H1 (cell line): ENCODE results near the gene ARID3B. TPM values are rescaled to one million over a fixed set of nuclear protein-coding genes. Genes with fewer than 3 reads are reported as not detected.

Experiments
- CTCF ChIA-PET: fragments of 300-600 bp; sonication (Branson Sonifier 250); formaldehyde crosslinking; loops from one replicate; lab custom pipeline; 2021; ENCODE audit not compliant: partially characterized antibody; lab: Charles Lee
- POLR2A ChIA-PET: fragments of 300-600 bp; sonication (Branson Sonifier 250); formaldehyde crosslinking; loops from one replicate; lab custom pipeline; 2021; ENCODE audit warnings: inconsistent platforms; ENCODE audit not compliant: partially characterized antibody; lab: Charles Lee
- DNase-seq, 2 experiments: peaks; one replicate each; pipeline versions ENCODE4 v3.0.0 to v3.0.0-alpha.2; 2010 to 2022; ENCODE audit warnings: low spot score in 2 of 2, low read depth in 1 of 2, mixed read lengths in 1 of 2
- FAIRE-seq: peaks from 2 replicates; lab custom pipeline; 2011; peaks lifted over from hg19 to GRCh38; lab: Jason Lieb, UNC
- H2AFZ ChIP-seq: 2 replicates; pipeline ENCODE4 v1.8.1; 2012; ENCODE audit warnings: low read length, inconsistent platforms
- H2AK5ac ChIP-seq: 2 replicates; pipeline ENCODE4 v1.6.1; 2013; ENCODE audit warnings: low read depth, low read length
- H2BK120ac ChIP-seq: replicated peaks from 2 replicates; pipeline ENCODE3; 2013; ENCODE audit warnings: low read depth, low read length, inconsistent platforms
- H2BK12ac ChIP-seq: 2 replicates; pipeline ENCODE4 v1.6.1; 2013; ENCODE audit warnings: low read depth, low read length
- H2BK15ac ChIP-seq: 2 replicates; pipeline ENCODE4 v1.6.1; 2013; ENCODE audit warnings: low read length
- H2BK20ac ChIP-seq: 2 replicates; pipeline ENCODE4 v1.6.1; 2013; ENCODE audit warnings: low read length
- H2BK5ac ChIP-seq: 2 replicates; pipeline ENCODE4 v1.6.1; 2013; ENCODE audit warnings: low read depth, low read length
- H3K14ac ChIP-seq: 2 replicates; pipeline ENCODE4 v1.6.1; 2013; ENCODE audit warnings: inconsistent platforms; ENCODE audit not compliant: insufficient read length
- H3K18ac ChIP-seq: 2 replicates; pipeline ENCODE4 v1.6.1; 2013; ENCODE audit warnings: low read length; ENCODE audit errors: extremely low read depth
- H3K23ac ChIP-seq: 2 replicates; pipeline ENCODE4 v1.6.1; 2013; ENCODE audit warnings: inconsistent platforms; ENCODE audit not compliant: insufficient read length
- H3K23me2 ChIP-seq: 2 replicates; pipeline ENCODE4 v1.6.1; 2013; ENCODE audit warnings: low read depth, low read length
- H3K27ac ChIP-seq: 2 replicates; pipeline ENCODE4 v1.6.1; 2011; ENCODE audit warnings: low read depth, low read length, inconsistent platforms
- H3K27me3 ChIP-seq, 4 experiments: replicated peaks in 1 of 4; 1 replicate in 1 of 4; 2 replicates in 3 of 4; pipeline versions ENCODE4 v1.6.1 to v1.8.1; 2011 to 2013; ENCODE audit warnings: low read length in 3 of 4, mild to moderate bottlenecking in 3 of 4, inconsistent platforms in 2 of 4, mixed read lengths in 2 of 4, moderate library complexity in 1 of 4; ENCODE audit not compliant: control insufficient read depth in 3 of 4, insufficient read depth in 3 of 4; ENCODE audit errors: extremely low read depth in 1 of 4
- H3K36me3 ChIP-seq, 4 experiments: 2 replicates each; pipeline versions ENCODE4 v1.6.1 to v1.8.1; 2011 to 2013; ENCODE audit warnings: mild to moderate bottlenecking in 4 of 4, low read length in 3 of 4, moderate library complexity in 2 of 4, control low read depth in 1 of 4, inconsistent platforms in 1 of 4; ENCODE audit not compliant: insufficient read depth in 4 of 4, control insufficient read depth in 2 of 4
- H3K4ac ChIP-seq: replicated peaks from 2 replicates; pipeline ENCODE3; 2013; ENCODE audit warnings: low read length, low read depth, mixed read lengths, inconsistent platforms; ENCODE audit not compliant: insufficient read length
- H3K4me1 ChIP-seq, 4 experiments: replicated peaks in 1 of 4; 1 replicate in 1 of 4; 2 replicates in 3 of 4; pipeline versions ENCODE4 v1.6.1 to v1.8.1; 2011 to 2013; ENCODE audit warnings: low read length in 3 of 4, inconsistent platforms in 2 of 4, mixed read lengths in 1 of 4; ENCODE audit not compliant: insufficient read depth in 4 of 4, control insufficient read depth in 3 of 4
- H3K4me2 ChIP-seq, 2 experiments: 2 replicates each; pipeline versions ENCODE4 v1.6.1 to v1.8.1; 2011 to 2013; ENCODE audit warnings: low read depth in 2 of 2, low read length in 2 of 2, control low read depth in 1 of 2, inconsistent platforms in 1 of 2, mild to moderate bottlenecking in 1 of 2; ENCODE audit not compliant: insufficient read depth in 1 of 2
- H3K4me3 ChIP-seq, 4 experiments: fragments of 200-600, 300-600 bp in 1 of 4; sonication (generic), shearing (Covaris generic), sonication (Bioruptor Twin) in 1 of 4; 2 replicates each; pipeline versions ENCODE4 v1.5.1 to v1.8.1; 2011 to 2016; ENCODE audit warnings: low read length in 4 of 4, low read depth in 3 of 4, control low read depth in 2 of 4, inconsistent platforms in 2 of 4, mild to moderate bottlenecking in 2 of 4, mixed read lengths in 1 of 4, moderate library complexity in 1 of 4; ENCODE audit not compliant: insufficient read depth in 2 of 4; ENCODE audit errors: extremely low read depth in 1 of 4
- H3K56ac ChIP-seq: replicated peaks from 2 replicates; pipeline ENCODE3; 2013; ENCODE audit warnings: low read depth, mild to moderate bottlenecking, mixed read lengths, low read length, inconsistent platforms; ENCODE audit not compliant: insufficient read length
- H3K79me1 ChIP-seq: 2 replicates; pipeline ENCODE4 v1.6.1; 2013; ENCODE audit warnings: low read depth, low read length, control low read depth
- H3K79me2 ChIP-seq, 2 experiments: 2 replicates each; pipeline versions ENCODE4 v1.6.1 to v1.8.1; 2012 to 2013; ENCODE audit warnings: low read length in 2 of 2, mild to moderate bottlenecking in 2 of 2, inconsistent platforms in 1 of 2; ENCODE audit not compliant: insufficient read depth in 2 of 2, control insufficient read depth in 1 of 2
- H3K9ac ChIP-seq, 4 experiments: replicated peaks in 1 of 4; 1 replicate in 1 of 4; 2 replicates in 3 of 4; pipeline versions ENCODE4 v1.6.1 to v1.8.1; 2011 to 2013; ENCODE audit warnings: low read depth in 3 of 4, low read length in 3 of 4, control low read depth in 2 of 4, mild to moderate bottlenecking in 2 of 4, moderate library complexity in 2 of 4, inconsistent platforms in 1 of 4; ENCODE audit errors: extremely low read depth in 1 of 4
- H3K9me3 ChIP-seq, 2 experiments: 2 replicates each; pipeline versions ENCODE4 v1.6.1 to v1.8.1; 2012 to 2013; ENCODE audit warnings: mild to moderate bottlenecking in 2 of 2, moderate library complexity in 2 of 2, control low read depth in 1 of 2, inconsistent platforms in 1 of 2, low read depth in 1 of 2, low read length in 1 of 2, mixed read lengths in 1 of 2; ENCODE audit not compliant: insufficient read depth in 2 of 2
- H4K20me1 ChIP-seq, 2 experiments: replicated peaks in 1 of 2; 2 replicates each; pipeline versions ENCODE3 to v1.8.1; 2011 to 2013; ENCODE audit warnings: inconsistent platforms in 2 of 2, low read length in 2 of 2, mild to moderate bottlenecking in 1 of 2; ENCODE audit not compliant: insufficient read depth in 2 of 2, control insufficient read depth in 1 of 2
- H4K5ac ChIP-seq: 2 replicates; pipeline ENCODE4 v1.6.1; 2013; ENCODE audit warnings: low read length, low read depth, mixed read lengths, inconsistent platforms; ENCODE audit not compliant: insufficient read length
- H4K8ac ChIP-seq: 2 replicates; pipeline ENCODE4 v1.8.0; 2013; ENCODE audit warnings: mild to moderate bottlenecking, moderate library complexity, low read length, inconsistent platforms; ENCODE audit not compliant: insufficient read depth; ENCODE audit errors: extremely low read depth
- H4K91ac ChIP-seq: replicated peaks from 2 replicates; pipeline ENCODE3; 2013; ENCODE audit warnings: low read length, mixed read lengths, inconsistent platforms; ENCODE audit not compliant: insufficient read length
- ATF2 ChIP-seq: IDR thresholded peaks from 2 replicates; pipeline ENCODE4 v1.6.1; 2012; ENCODE audit warnings: low read length, inconsistent platforms
- BACH1 ChIP-seq: IDR thresholded peaks from 2 replicates; pipeline ENCODE4 v1.6.1; 2012; ENCODE audit warnings: low read length, improper control_type of control experiment
- CTBP2 ChIP-seq: IDR thresholded peaks from 2 replicates; pipeline ENCODE4 v1.7.0; 2011; ENCODE audit warnings: borderline replicate concordance, mild to moderate bottlenecking, moderate library complexity, mixed read lengths, low read length; ENCODE audit not compliant: insufficient read depth, insufficient read length
- EGR1 ChIP-seq: IDR thresholded peaks from 2 replicates; pipeline ENCODE4 v1.6.1; 2011; ENCODE audit warnings: low read depth, low read length, borderline replicate concordance
- NRF1 ChIP-seq: IDR thresholded peaks from 2 replicates; pipeline ENCODE4 v1.6.1; 2011; ENCODE audit warnings: mild to moderate bottlenecking, low read depth, low read length, improper control_type of control experiment
- POU5F1 ChIP-seq: IDR thresholded peaks from 2 replicates; pipeline ENCODE4 v1.6.1; 2011; ENCODE audit warnings: low read depth, mild to moderate bottlenecking, low read length, moderate library complexity
- RNF2 ChIP-seq: fragments of 200-900, 300-1000 bp; sonication (generic); IDR thresholded peaks from 2 replicates; pipeline ENCODE4 v1.7.1; 2016; ENCODE audit warnings: borderline replicate concordance, low read depth, mild to moderate bottlenecking, antibody characterized with exemption, low read length; ENCODE audit not compliant: poor library complexity, severe bottlenecking; ENCODE audit errors: missing control alignments
- SIRT6 ChIP-seq: IDR thresholded peaks from one replicate; pipeline ENCODE4 v1.7.1; 2012; ENCODE audit warnings: low read length, inconsistent platforms
- SP1 ChIP-seq: IDR thresholded peaks from 2 replicates; pipeline ENCODE4 v1.6.1; 2011; ENCODE audit warnings: low read depth, low read length
- SP4 ChIP-seq: IDR thresholded peaks from 2 replicates; pipeline ENCODE4 v1.6.1; 2012; ENCODE audit warnings: low read length, inconsistent platforms
- TAF7 ChIP-seq: optimal IDR thresholded peaks from 2 replicates; pipeline ENCODE3; 2011; ENCODE audit warnings: low read depth, mild to moderate bottlenecking, inconsistent platforms, low read length, moderate library complexity, borderline replicate concordance
- WGBS, 2 experiments: shearing (Covaris generic) in 1 of 2; methylation state at CpG; one replicate each; pipeline versions ENCODE4 v1.1.6 to v1.1.7; 2013 to 2015; ENCODE audit warnings: low lambda C conversion rate in 2 of 2, mixed read lengths in 2 of 2, inconsistent platforms in 1 of 2, low coverage in 1 of 2, missing lambda C conversion rate in 1 of 2; ENCODE audit not compliant: insufficient replicate concordance in 2 of 2, insufficient coverage in 1 of 2, insufficient read length in 1 of 2; ENCODE audit errors: extremely low coverage in 1 of 2, missing lambda C conversion rate in 1 of 2; 5-methylcytosine and 5-hydroxymethylcytosine counted together
- polyA plus RNA-seq, 7 experiments: library from polyadenylated mRNA; depleted of rRNA in 3 of 7; stranded (reverse) in 5 of 7; unstranded in 2 of 7; fragments of >200 nt in 5 of 7; fragments of 200-250 nt in 2 of 7; gene quantifications; 1 replicate in 5 of 7; 2 replicates in 1 of 7; 4 replicates in 1 of 7; pipeline versions ENCODE4 v1.2.1 to v1.2.3, GENCODE V29; 2011 to 2013; ENCODE audit warnings: missing spikeins in 2 of 7, mixed read lengths in 2 of 7
- total RNA-seq: library from RNA; stranded (reverse); fragmentation: NEBNext Ultra II Directional; extraction: Animal tissue kit (Norgen Biotek cat#: 25700); gene quantifications from 2 replicates; pipeline ENCODE4 v1.2.1, GENCODE V29; 2021
- TF ChIP-seq, protein P1 (sequence below): IDR thresholded peaks from 2 replicates; pipeline ENCODE4 v1.6.1; 2012; ENCODE audit warnings: inconsistent platforms

ARID3B gene
- total and polyA plus RNA-seq, 2 of the 8 experiments (the other 6 are each of a cell fraction or from before 2014, with no cell fraction given) = 81.0 to 115 TPM

DNA sequence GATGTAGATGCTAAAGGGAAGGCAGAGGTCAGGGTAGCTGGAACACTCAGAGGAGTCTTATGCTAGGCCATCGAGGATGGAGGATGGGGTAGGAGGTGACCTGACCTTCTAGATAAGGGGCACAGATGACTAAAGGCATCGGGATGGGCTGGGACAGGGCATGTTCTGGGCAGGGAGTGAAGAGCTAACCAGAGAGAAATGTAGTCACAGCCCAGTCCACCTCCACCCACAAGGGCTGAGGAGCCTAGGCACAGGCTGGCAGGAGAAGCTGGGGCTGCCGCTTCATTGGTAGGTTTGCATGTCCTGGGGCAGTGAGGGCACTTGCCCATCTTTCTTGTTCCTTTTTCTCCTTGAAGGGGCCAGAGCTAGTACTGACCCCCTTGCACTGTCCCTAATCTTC lies 87.2 kb downstream of the ARID3B start:
- Histone ChIP-seq H3K9me3 (no peaks in the 10 kb centered on the region), H3K79me2 (no peaks in the 10 kb centered on the region), H2BK20ac (no peak overlapping the region), H3K4ac (no peak overlapping the region), H4K91ac (no peak overlapping the region), H2BK15ac (no peak overlapping the region), H4K8ac (no peak overlapping the region), H3K23me2 (no peaks in the 10 kb centered on the region), H2BK5ac (no peak overlapping the region), H2AFZ (no peak overlapping the region), H3K27me3 (no peaks in the 10 kb centered on the region), H2AK5ac (no peak overlapping the region), H3K4me3 (no peak overlapping the region), H2BK120ac (no peak overlapping the region), H3K14ac (no peak overlapping the region), H3K79me1 (no peaks in the 10 kb centered on the region; the same call in 1 of the 2 replicates), H4K5ac (no peak overlapping the region), H3K36me3 (peaks cover 49 to 74% (median 58%) of the 10 kb centered on the region in 4 experiments), H4K20me1 (peaks cover 10 to 36% of the 10 kb centered on the region in 2 experiments), H3K23ac (no peak overlapping the region), H3K9ac (no peak overlapping the region), H3K4me1 (no peaks in the 10 kb centered on the region), H2BK12ac (no peak overlapping the region), H3K56ac (no peak overlapping the region), H3K27ac (no peak overlapping the region), H3K18ac (no peak overlapping the region), H3K4me2 (no peak overlapping the region)
- DNase-seq (no peak), FAIRE-seq (no peak)
- POLR2A ChIA-PET = interaction anchor here (0.7 to 6.5 kb wide), 5 partner anchors 12 to 189 kb away, joined by 3 to 38 read pairs (median 3); partner anchors contain the start of gene CLK3
- CTCF ChIA-PET = interaction anchor here (0.7 to 37.5 kb wide), 5 partner anchors 11 to 146 kb away, joined by 3 to 1439 read pairs (median 5); partner anchors contain the start of genes CSK and CYP1A2
- 91% methylated on average over 3 of the region's 3 CpGs; no CpG with 5 or more reads in 1 of the 2 experiments for WGBS, 2 experiments
- TF ChIP-seq SP1 = no peak
- no peak for TF ChIP-seq SP4
- TF ChIP-seq SIRT6 = no peak
- TF ChIP-seq NRF1 = no peak
- TF ChIP-seq, protein P1, sequence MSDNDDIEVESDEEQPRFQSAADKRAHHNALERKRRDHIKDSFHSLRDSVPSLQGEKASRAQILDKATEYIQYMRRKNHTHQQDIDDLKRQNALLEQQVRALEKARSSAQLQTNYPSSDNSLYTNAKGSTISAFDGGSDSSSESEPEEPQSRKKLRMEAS = no peak
- no peak for TF ChIP-seq POU5F1
- no peak for TF ChIP-seq TAF7
- no peak for TF ChIP-seq EGR1
- TF ChIP-seq CTBP2 = no peak
- TF ChIP-seq BACH1 = no peak
- TF ChIP-seq ATF2 = no peak
- no peak for TF ChIP-seq RNF2
